B cell (primary cell): ENCODE results near the gene TIAL1. TPM values are rescaled to one million over a fixed set of nuclear protein-coding genes. Genes with fewer than 3 reads are reported as not detected.

ENCODE experiments used
- ATAC-seq: fragments of 200-7000 bp; cut with Tn5 transposase; one replicate; pipeline ENCODE4 v1.10.0; 2021; ENCODE audit warnings: low read depth, mild to moderate bottlenecking, moderate number of reproducible peaks, moderate library complexity
- CTCF ChIA-PET: fragments of 350-600 bp; sonication (Branson Sonifier 250); formaldehyde crosslinking; loops from one replicate; lab custom pipeline; 2021; ENCODE audit warnings: antibody characterized with exemption, inconsistent platforms; lab: Charles Lee
- POLR2A ChIA-PET: fragments of 350-600 bp; sonication (Branson Sonifier 250); formaldehyde crosslinking; loops from one replicate; lab custom pipeline; 2021; ENCODE audit warnings: antibody characterized with exemption; lab: Charles Lee
- DNase-seq: peaks from one replicate; pipeline ENCODE4 v3.0.0; 2013
- H2AFZ ChIP-seq: 2 replicates; pipeline ENCODE4 v1.6.1; 2012; ENCODE audit warnings: mild to moderate bottlenecking, low read depth, low read length; ENCODE audit not compliant: insufficient read depth, poor library complexity, severe bottlenecking
- H3K27ac ChIP-seq, 2 donors: 1 replicate in 1 of 2; 2 replicates in 1 of 2; pipeline ENCODE4 v1.5.1; 2012 to 2013; ENCODE audit warnings: low read length in 2 of 2, mild to moderate bottlenecking in 2 of 2, moderate library complexity in 1 of 2
- H3K27me3 ChIP-seq, 4 experiments: fragments of 200-600 bp in 1 of 4; sonication (generic) in 1 of 4; replicated peaks in 1 of 4; 1 replicate in 2 of 4; 2 replicates in 2 of 4; pipeline versions ENCODE4 v1.6.1 to v1.7.0; 2013 to 2016; ENCODE audit warnings: low read length in 3 of 4, mild to moderate bottlenecking in 2 of 4, mixed read lengths in 1 of 4, moderate library complexity in 1 of 4; ENCODE audit not compliant: insufficient read depth in 4 of 4, control insufficient read depth in 3 of 4; ENCODE audit errors: control extremely low read depth in 1 of 4
- H3K36me3 ChIP-seq, 2 experiments: replicated peaks in 1 of 2; 1 replicate in 1 of 2; 2 replicates in 1 of 2; pipeline versions ENCODE4 v1.6.1 to v1.7.1; 2013; ENCODE audit warnings: low read length in 1 of 2; ENCODE audit not compliant: insufficient read depth in 2 of 2, control insufficient read depth in 1 of 2; ENCODE audit errors: control extremely low read depth in 1 of 2, extremely low read depth in 1 of 2
- H3K4me1 ChIP-seq, 2 donors: fragments of 200-600 bp in 1 of 2; sonication (generic) in 1 of 2; 1 replicate in 1 of 2; 2 replicates in 1 of 2; pipeline versions ENCODE4 v1.5.1 to v1.6.1; 2013 to 2017; ENCODE audit warnings: low read length in 2 of 2; ENCODE audit not compliant: control insufficient read depth in 2 of 2, insufficient read depth in 2 of 2
- H3K4me2 ChIP-seq: replicated peaks from 2 replicates; pipeline ENCODE3; 2012; ENCODE audit warnings: mild to moderate bottlenecking, low read depth, low read length; ENCODE audit not compliant: poor library complexity, severe bottlenecking
- H3K4me3 ChIP-seq, 5 experiments: fragments of 200-600 bp in 1 of 5; sonication (generic) in 1 of 5; 1 replicate in 3 of 5; 2 replicates in 2 of 5; pipeline versions ENCODE4 v1.5.1 to v1.7.0; 2011 to 2016; ENCODE audit warnings: low read length in 4 of 5, mild to moderate bottlenecking in 4 of 5, low read depth in 2 of 5, control low read depth in 1 of 5, moderate library complexity in 1 of 5; ENCODE audit not compliant: insufficient read depth in 1 of 5; ENCODE audit errors: control extremely low read depth in 1 of 5, extremely low read depth in 1 of 5
- H3K79me2 ChIP-seq: fragments of 200-600 bp; sonication (generic); one replicate; pipeline ENCODE4 v1.6.0; 2016; ENCODE audit warnings: low read length; ENCODE audit not compliant: control insufficient read depth, insufficient read depth
- H3K9ac ChIP-seq: fragments of 200-600 bp; sonication (generic); 2 replicates; pipeline ENCODE4 v1.6.1; 2017; ENCODE audit warnings: mild to moderate bottlenecking, low read length, moderate library complexity
- H3K9me3 ChIP-seq, 3 donors: one replicate each; pipeline versions ENCODE4 v1.6.1 to v1.7.1; 2013; ENCODE audit warnings: low read length in 2 of 3; ENCODE audit not compliant: control insufficient read depth in 2 of 3, insufficient read depth in 1 of 3; ENCODE audit errors: control extremely low read depth in 1 of 3
- H4K20me1 ChIP-seq: 2 replicates; pipeline ENCODE4 v1.6.0; 2012; ENCODE audit warnings: mild to moderate bottlenecking, low read length; ENCODE audit not compliant: insufficient read depth, control insufficient read depth, poor library complexity, severe bottlenecking
- H3K27ac Mint-ChIP-seq: one replicate; pipeline ENCODE4 v1.8.0; 2021; ENCODE audit warnings: mixed read lengths
- H3K27me3 Mint-ChIP-seq: one replicate; pipeline ENCODE4 v1.8.0; 2021; ENCODE audit warnings: mixed read lengths
- H3K4me1 Mint-ChIP-seq: one replicate; pipeline ENCODE4 v1.8.0; 2021; ENCODE audit warnings: mixed read lengths
- H3K4me3 Mint-ChIP-seq: one replicate; pipeline ENCODE4 v1.8.0; 2021; ENCODE audit warnings: mixed read lengths
- H3K9me3 Mint-ChIP-seq: one replicate; pipeline ENCODE4 v1.8.0; 2022; ENCODE audit warnings: mixed read lengths; ENCODE audit not compliant: insufficient read depth
- CTCF ChIP-seq: fragments of 200-600 bp; IDR thresholded peaks from one replicate; pipeline ENCODE4 v1.8.0; 2022; ENCODE audit warnings: antibody characterized with exemption, mild to moderate bottlenecking
- EZH2 ChIP-seq: IDR thresholded peaks from 2 replicates; pipeline ENCODE4 v1.6.1; 2012; ENCODE audit warnings: borderline replicate concordance, low read depth, mild to moderate bottlenecking, moderate library complexity, low read length; ENCODE audit not compliant: insufficient read depth, poor library complexity, severe bottlenecking
- WGBS: methylation state at CpG from one replicate; pipeline ENCODE4 v1.1.5; 2013; ENCODE audit warnings: missing lambda C conversion rate; ENCODE audit not compliant: insufficient coverage; 5-methylcytosine and 5-hydroxymethylcytosine counted together
- intact Hi-C: fragments of 100-400 bp; cut with micrococcal nuclease; formaldehyde crosslinking; loops from one replicate; pipeline ENCODE4 v1.10.0; 2022
- polyA plus RNA-seq: library from polyadenylated mRNA; depleted of rRNA; stranded (reverse); fragments of >200 nt; gene quantifications from 2 replicates; pipeline ENCODE4 v1.2.3, GENCODE V29; 2012
- total RNA-seq, 2 donors: library from RNA; stranded (reverse); fragments of 120-200 nt in 1 of 2; gene quantifications; 1 replicate in 1 of 2; 2 replicates in 1 of 2; pipeline versions ENCODE4 v1.2.3 to v1.2.4, GENCODE V29; 2013 to 2022

Gene TIAL1
- total and polyA plus RNA-seq, 2 donors (not counting 1 experiment from before 2014, with no cell fraction given) = 98.5 to 159 TPM

GRCh38 chr10:119535837-119536507, 60.8 kb downstream of the TIAL1 start:
- Mint-ChIP-seq H3K27ac (no peak overlapping the region), H3K27me3 (no peaks in the 10 kb centered on the region), H3K4me1 (peaks cover 24% of the 10 kb centered on the region), H3K4me3 (no peak overlapping the region), H3K9me3 (no peaks in the 10 kb centered on the region)
- no peak overlapping the region for H3K27ac ChIP-seq
- peaks cover 47% of the 10 kb centered on the region for H3K79me2 ChIP-seq
- H3K36me3 ChIP-seq = no peaks in the 10 kb centered on the region
- peaks cover 2 to 12% of the 10 kb centered on the region in 2 donors for H3K4me1 ChIP-seq
- CTCF ChIA-PET = no interaction called here
- no peak overlapping the region for H3K4me3 ChIP-seq
- 98% methylated on average over 5 of the region's 11 CpGs for WGBS
- no peak overlapping the region for H3K9ac ChIP-seq
- H2AFZ ChIP-seq = no peak overlapping the region
- TF ChIP-seq EZH2 (no peak), CTCF (no peak)
- POLR2A ChIA-PET = no interaction called here
- intact Hi-C loops = no loop called here
- H3K4me2 ChIP-seq = no peak overlapping the region
- H4K20me1 ChIP-seq = no peaks in the 10 kb centered on the region
- no peaks in the 10 kb centered on the region for H3K9me3 ChIP-seq
- H3K27me3 ChIP-seq = no peaks in the 10 kb centered on the region
- DNase-seq (no peak), ATAC-seq (no peak)

GRCh38 chr10:119535305-119535704, 61.5 kb downstream of the TIAL1 start:
- H3K4me1 Mint-ChIP-seq = peaks cover 20% of the 10 kb centered on the region
- intact Hi-C loops = no loop called here
- no peak for ATAC-seq

More at GRCh38 chr10:119535305-119535704, 61.5 kb downstream of the TIAL1 start:
- TF ChIP-seq CTCF (no peak), EZH2 (no peak)
- no peaks in the 10 kb centered on the region for H3K9me3 ChIP-seq
- H3K9ac ChIP-seq = no peak overlapping the region
- H3K9me3 Mint-ChIP-seq = no peaks in the 10 kb centered on the region
- no peak overlapping the region for H2AFZ ChIP-seq
- no peak overlapping the region for H3K4me2 ChIP-seq
- H3K4me3 Mint-ChIP-seq = no peak overlapping the region
- no peak overlapping the region for H3K27ac ChIP-seq
- no peak for DNase-seq
- no peak overlapping the region for H3K4me3 ChIP-seq
- no peak overlapping the region for H3K27ac Mint-ChIP-seq
- peaks cover 0 to 9% of the 10 kb centered on the region in 2 donors for H3K4me1 ChIP-seq
- POLR2A ChIA-PET = interaction anchor here (0.7 kb wide), 1 partner anchor 19 kb away, joined by 5 read pairs; no protein-coding TSS in a partner anchor
- H4K20me1 ChIP-seq = no peaks in the 10 kb centered on the region
- peaks cover 48% of the 10 kb centered on the region for H3K79me2 ChIP-seq
- no CpG with 5 or more reads among the region's 3 CpGs for WGBS
- CTCF ChIA-PET = no interaction called here
- no peaks in the 10 kb centered on the region for H3K36me3 ChIP-seq
- no peaks in the 10 kb centered on the region for H3K27me3 Mint-ChIP-seq
- H3K27me3 ChIP-seq = no peaks in the 10 kb centered on the region
